PC-3 (cell line): ENCODE results near the gene RNASE12. TPM values are rescaled to one million over a fixed set of nuclear protein-coding genes. Genes with fewer than 3 reads are reported as not detected.

ENCODE experiments used
- ATAC-seq: fragments of 200-7000 bp; cut with Tn5 transposase; 2 replicates; pipeline ENCODE4 v1.9.1; 2020; ENCODE audit warnings: mild to moderate bottlenecking, moderate library complexity
- BruUV-seq: library from RNA; stranded (reverse); fragments of 400-500 nt; replicated peaks from 2 replicates; lab custom pipeline; 2021; lab: Mats Ljungman, UMichigan
- CTCF ChIA-PET: fragments of 300-600 bp; sonication (Branson Sonifier 250); formaldehyde crosslinking; loops from one replicate; lab custom pipeline; 2022; ENCODE audit warnings: antibody characterized with exemption; lab: Charles Lee
- POLR2A ChIA-PET: fragments of 300-600 bp; sonication (Branson Sonifier 250); formaldehyde crosslinking; loops from one replicate; lab custom pipeline; 2022; ENCODE audit warnings: antibody characterized with exemption; ENCODE audit not compliant: unreplicated experiment; lab: Charles Lee
- DNase-seq: peaks from one replicate; pipeline ENCODE4 v3.0.0-alpha.2; 2015
- H2AFZ ChIP-seq: fragments of 300-600 bp; sonication (generic); 2 replicates; pipeline ENCODE4 v1.6.0; 2016; ENCODE audit warnings: antibody characterized with exemption, low read length
- H3F3A ChIP-seq: fragments of 300-600 bp; sonication (generic); one replicate; pipeline ENCODE4 v1.6.0; 2017; ENCODE audit warnings: antibody characterized with exemption, low read length, control low read depth, mild to moderate bottlenecking; ENCODE audit not compliant: unreplicated experiment
- H3K27ac ChIP-seq: fragments of 300-600 bp; sonication (generic); 2 replicates; pipeline ENCODE4 v1.5.1; 2016; ENCODE audit warnings: mild to moderate bottlenecking, low read length
- H3K27me3 ChIP-seq: fragments of 300-600 bp; sonication (generic); 2 replicates; pipeline ENCODE4 v1.6.1; 2016; ENCODE audit warnings: low read length, mixed read lengths
- H3K36me3 ChIP-seq: fragments of 300-600 bp; sonication (generic); 2 replicates; pipeline ENCODE4 v1.6.1; 2016; ENCODE audit warnings: low read depth, mixed run types, low read length, mixed read lengths
- H3K4me1 ChIP-seq: fragments of 300-600 bp; sonication (generic); 2 replicates; pipeline ENCODE4 v1.5.1; 2016; ENCODE audit warnings: low read length; ENCODE audit not compliant: insufficient read depth
- H3K4me2 ChIP-seq: fragments of 300-600 bp; sonication (generic); 2 replicates; pipeline ENCODE4 v1.6.0; 2016; ENCODE audit warnings: low read length
- H3K4me3 ChIP-seq: fragments of 300-600 bp; sonication (generic); 2 replicates; pipeline ENCODE4 v1.5.1; 2016; ENCODE audit warnings: mild to moderate bottlenecking, low read length, mixed read lengths
- H3K79me2 ChIP-seq: fragments of 300-600 bp; sonication (generic); 2 replicates; pipeline ENCODE4 v1.6.1; 2017; ENCODE audit warnings: low read length, mixed read lengths
- H3K9ac ChIP-seq: fragments of 300-600 bp; sonication (generic); 2 replicates; pipeline ENCODE4 v1.6.0; 2016; ENCODE audit warnings: mild to moderate bottlenecking, low read length
- H3K9me2 ChIP-seq: fragments of 300-600 bp; sonication (generic); replicated peaks from 2 replicates; pipeline ENCODE4 v1.6.1; 2016; ENCODE audit warnings: mixed run types, low read length, mixed read lengths
- H3K9me3 ChIP-seq: fragments of 300-600 bp; sonication (generic); 2 replicates; pipeline ENCODE4 v1.6.1; 2016; ENCODE audit warnings: low read length, mixed read lengths
- H4K20me1 ChIP-seq: fragments of 300-600 bp; sonication (generic); 2 replicates; pipeline ENCODE4 v1.6.1; 2016; ENCODE audit warnings: low read length, mixed read lengths
- EZH2 ChIP-seq: fragments of 300-600 bp; sonication (generic); IDR thresholded peaks from one replicate; pipeline ENCODE4 v1.6.1; 2017; ENCODE audit warnings: antibody characterized with exemption, mild to moderate bottlenecking, low read length; ENCODE audit not compliant: unreplicated experiment
- EZH2phosphoT487 ChIP-seq: fragments of 300-600 bp; sonication (generic); IDR thresholded peaks from 2 replicates; pipeline ENCODE4 v1.6.1; 2018; ENCODE audit warnings: mild to moderate bottlenecking, antibody characterized with exemption, low read length, borderline replicate concordance
- intact Hi-C: fragments of 100-400 bp; cut with micrococcal nuclease; formaldehyde crosslinking; loops from 2 replicates; pipeline ENCODE4 v1.9.0; 2023
- total RNA-seq: library from RNA; depleted of rRNA; stranded (reverse); fragments of >200 nt; gene quantifications from 2 replicates; pipeline ENCODE4 v1.2.3, GENCODE V29; 2014
- TF ChIP-seq, protein P1 (sequence below): fragments of 300-600 bp; sonication (generic); conservative IDR thresholded peaks from 2 replicates; pipeline ENCODE4 v1.5.1; 2017; ENCODE audit warnings: antibody characterized with exemption, low read depth, mild to moderate bottlenecking, low read length

The RNASE12 gene
- total RNA-seq, 1 experiment from 2014 or later = not detected

DNA sequence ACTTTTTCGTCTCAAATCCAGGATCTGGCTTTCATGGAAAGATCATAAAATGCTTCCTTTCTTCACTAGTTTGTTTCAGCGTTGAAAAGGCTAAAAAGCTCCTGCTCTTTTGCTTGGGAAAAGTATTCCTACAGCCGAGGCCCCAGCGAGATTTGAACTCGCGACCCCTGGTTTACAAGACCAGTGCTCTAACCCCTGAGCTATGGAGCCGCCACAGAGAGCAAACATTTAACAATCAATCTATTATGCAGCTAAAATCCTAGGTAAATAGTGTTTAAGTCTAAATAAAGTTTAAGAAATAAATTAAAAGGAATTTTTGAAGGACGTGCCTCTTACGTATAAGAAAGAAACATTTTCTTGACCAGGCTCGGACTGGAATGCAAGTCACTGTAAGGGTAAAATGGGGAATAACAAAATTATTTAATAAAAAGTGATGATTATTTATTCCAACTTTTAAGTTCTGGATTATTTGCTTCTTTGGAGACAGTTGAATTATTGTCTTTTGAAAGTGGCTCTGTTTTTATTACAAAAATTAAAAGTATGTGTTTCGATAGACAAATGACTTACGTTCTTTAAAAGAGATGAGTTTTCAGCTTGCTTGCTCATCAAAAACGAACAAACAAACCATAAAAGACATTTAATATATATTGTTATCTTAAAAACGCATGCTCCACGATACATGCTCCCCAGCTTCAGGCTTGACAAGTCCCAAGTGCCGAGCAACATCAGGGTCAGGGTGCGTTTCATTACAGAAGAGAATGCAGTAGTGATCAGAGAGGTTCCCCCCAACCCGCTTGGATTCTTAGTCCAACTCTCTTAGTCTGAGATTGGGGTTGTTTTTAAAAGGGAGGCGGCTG is 40.1 kb upstream of the RNASE12 start:
- Histone ChIP-seq H4K20me1 (no peaks in the 10 kb centered on the region), H3K9ac (no peak overlapping the region; the same call in 1 of the 2 replicates), H3K27ac (no peak overlapping the region), H3K79me2 (no peaks in the 10 kb centered on the region), H3K4me3 (peak overlapping the region; percentile 70), H3K36me3 (no peaks in the 10 kb centered on the region), H2AFZ (peak overlapping the region; percentile 70), H3K27me3 (no peaks in the 10 kb centered on the region), H3F3A (no peaks in the 10 kb centered on the region), H3K4me1 (peaks cover 21% of the 10 kb centered on the region; the same call in 1 of the 2 replicates), H3K4me2 (peak overlapping the region; percentile 91), H3K9me3 (no peaks in the 10 kb centered on the region), H3K9me2 (no peaks in the 10 kb centered on the region)
- intact Hi-C loops = loop anchor here (1.0 kb wide), 1 partner anchor 50 kb away; no protein-coding TSS in a partner anchor
- ATAC-seq = peak; percentile 49
- ChIA-PET POLR2A (no interaction called here), CTCF (interaction anchor here (1.1 to 1.2 kb wide), 2 partner anchors 18 to 60 kb away, joined by 3 to 4 read pairs; no protein-coding TSS in a partner anchor)
- BruUV-seq = no TSS peak
- TF ChIP-seq EZH2 = no peak
- TF ChIP-seq, protein P1, sequence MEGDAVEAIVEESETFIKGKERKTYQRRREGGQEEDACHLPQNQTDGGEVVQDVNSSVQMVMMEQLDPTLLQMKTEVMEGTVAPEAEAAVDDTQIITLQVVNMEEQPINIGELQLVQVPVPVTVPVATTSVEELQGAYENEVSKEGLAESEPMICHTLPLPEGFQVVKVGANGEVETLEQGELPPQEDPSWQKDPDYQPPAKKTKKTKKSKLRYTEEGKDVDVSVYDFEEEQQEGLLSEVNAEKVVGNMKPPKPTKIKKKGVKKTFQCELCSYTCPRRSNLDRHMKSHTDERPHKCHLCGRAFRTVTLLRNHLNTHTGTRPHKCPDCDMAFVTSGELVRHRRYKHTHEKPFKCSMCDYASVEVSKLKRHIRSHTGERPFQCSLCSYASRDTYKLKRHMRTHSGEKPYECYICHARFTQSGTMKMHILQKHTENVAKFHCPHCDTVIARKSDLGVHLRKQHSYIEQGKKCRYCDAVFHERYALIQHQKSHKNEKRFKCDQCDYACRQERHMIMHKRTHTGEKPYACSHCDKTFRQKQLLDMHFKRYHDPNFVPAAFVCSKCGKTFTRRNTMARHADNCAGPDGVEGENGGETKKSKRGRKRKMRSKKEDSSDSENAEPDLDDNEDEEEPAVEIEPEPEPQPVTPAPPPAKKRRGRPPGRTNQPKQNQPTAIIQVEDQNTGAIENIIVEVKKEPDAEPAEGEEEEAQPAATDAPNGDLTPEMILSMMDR = no peak
- no peak for TF ChIP-seq EZH2phosphoT487
- peak; percentile 86 for DNase-seq

DNA sequence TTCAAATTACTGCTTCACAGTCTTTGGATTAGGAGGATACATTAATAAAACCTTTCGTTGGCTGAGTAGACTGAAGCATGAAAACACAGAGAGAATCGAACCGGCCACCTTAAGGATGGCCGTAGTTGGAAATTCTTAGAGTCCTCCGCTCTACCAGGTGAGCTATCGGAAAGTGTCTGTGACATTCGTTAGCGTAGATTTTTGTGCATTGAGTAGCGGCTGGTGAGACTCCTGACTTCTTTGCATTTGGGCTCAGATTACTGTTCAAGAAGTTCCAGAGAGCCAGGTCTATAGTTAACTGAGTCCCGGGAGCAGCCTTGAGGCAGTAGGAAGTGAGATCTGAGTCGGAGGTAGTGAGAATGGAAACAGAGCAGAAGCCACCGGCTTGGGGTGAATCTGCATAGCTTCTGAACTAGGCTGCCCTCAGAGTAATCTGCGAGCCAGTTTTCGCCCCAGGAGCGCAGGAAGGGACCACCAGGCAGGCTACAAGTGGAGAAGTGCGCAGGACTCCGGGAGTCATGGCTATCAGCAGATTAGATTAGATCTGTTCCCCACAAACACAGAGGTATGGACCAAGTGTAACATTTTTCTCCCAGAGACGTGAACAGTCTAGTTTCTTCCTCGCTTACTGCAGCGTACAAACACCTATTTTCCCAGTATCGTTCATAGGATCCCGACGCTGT is 39.3 kb upstream of the RNASE12 start:
- no peaks in the 10 kb centered on the region for H3K27me3 ChIP-seq
- no peak for TF ChIP-seq EZH2
- TF ChIP-seq, protein P1 = no peak
- TF ChIP-seq EZH2phosphoT487 = no peak
- H3K9me3 ChIP-seq = no peaks in the 10 kb centered on the region
- no TSS peak for BruUV-seq
- ATAC-seq = peak; percentile 45
- no peak overlapping the region; the same call in 1 of the 2 replicates for H3K9ac ChIP-seq
- intact Hi-C loops = loop anchor here (1.0 kb wide), 1 partner anchor 51 kb away; no protein-coding TSS in a partner anchor
- no peaks in the 10 kb centered on the region for H3K79me2 ChIP-seq
- H3K27ac ChIP-seq = no peak overlapping the region
- no peaks in the 10 kb centered on the region for H3K36me3 ChIP-seq
- peak; percentile 85 for DNase-seq
- no peaks in the 10 kb centered on the region for H3F3A ChIP-seq
- H3K4me2 ChIP-seq = peak overlapping the region; percentile 91
- no peaks in the 10 kb centered on the region for H3K9me2 ChIP-seq
- H3K4me1 ChIP-seq = peaks cover 21% of the 10 kb centered on the region; the same call in 1 of the 2 replicates
- peak overlapping the region; percentile 70 for H3K4me3 ChIP-seq
- no peaks in the 10 kb centered on the region for H4K20me1 ChIP-seq
- ChIA-PET POLR2A (interaction anchor here (0.6 kb wide), 1 partner anchor 52 kb away, joined by 3 read pairs; no protein-coding TSS in a partner anchor), CTCF (interaction anchor here (1.2 kb wide), 1 partner anchor 17 kb away, joined by 4 read pairs; no protein-coding TSS in a partner anchor)
- peak overlapping the region; percentile 70 for H2AFZ ChIP-seq
